Uterus (tissue), 4 donors: ENCODE measurements around the gene PDE4D. TPM values are rescaled to one million over a fixed set of nuclear protein-coding genes. Genes with fewer than 3 reads are reported as not detected.

Source experiments
- DNase-seq, 2 donors: peaks; one replicate each; pipeline ENCODE4 v3.0.0-alpha.2; 2019 to 2020
- H3K27ac ChIP-seq, 2 donors: fragments of 200-600 bp; sonication (generic); 1 replicate in 1 of 2; 2 replicates in 1 of 2; pipeline ENCODE4 v1.5.1; 2016 to 2018
- H3K27me3 ChIP-seq, 2 donors: fragments of 200-600 bp; sonication (generic); one replicate each; pipeline ENCODE4 v1.5.1; 2018 to 2019; ENCODE audit warnings: control low read depth in 1 of 2
- H3K36me3 ChIP-seq, 2 donors: fragments of 200-600 bp; sonication (generic); one replicate each; pipeline ENCODE4 v1.5.1; 2019; ENCODE audit warnings: control low read depth in 1 of 2
- H3K4me1 ChIP-seq, 2 donors: fragments of 200-600 bp; sonication (generic); one replicate each; pipeline ENCODE4 v1.5.1; 2018 to 2019; ENCODE audit warnings: control low read depth in 1 of 2
- H3K4me3 ChIP-seq, 2 donors: fragments of 200-600 bp; sonication (generic); 1 replicate in 1 of 2; 2 replicates in 1 of 2; pipeline ENCODE4 v1.5.1; 2018 to 2019; ENCODE audit warnings: mild to moderate bottlenecking in 1 of 2
- H3K9me3 ChIP-seq, 2 donors: fragments of 200-600 bp; sonication (generic); one replicate each; pipeline ENCODE4 v1.5.1; 2019; ENCODE audit warnings: control low read depth in 1 of 2
- POLR2A ChIP-seq, 2 donors: fragments of 450-650 bp; IDR thresholded peaks; one replicate each; pipeline ENCODE4 v1.6.1; 2016; ENCODE audit warnings: antibody characterized with exemption in 2 of 2, mild to moderate bottlenecking in 1 of 2, moderate library complexity in 1 of 2
- intact Hi-C: fragments of 100-400 bp; cut with DNase I; formaldehyde crosslinking; loops from one replicate; pipeline ENCODE4 v1.15.1; 2023; ENCODE audit warnings: low total_unique reads
- total RNA-seq, 4 donors: library from RNA; depleted of rRNA in 3 of 4; stranded (reverse); fragments of >200 nt in 3 of 4; gene quantifications; one replicate each; pipeline versions ENCODE4 v1.1.0 to v1.2.4, GENCODE V29; 2014 to 2023
- TF ChIP-seq, protein P1 (sequence below), 4 experiments: fragments of 200-600 bp in 2 of 4; fragments of 450-650 bp in 2 of 4; sonication (generic) in 2 of 4; IDR thresholded peaks; one replicate each; pipeline ENCODE4 v1.5.1; 2016 to 2019; ENCODE audit warnings: antibody characterized with exemption in 4 of 4, mild to moderate bottlenecking in 2 of 4, moderate library complexity in 1 of 4
- donor health status: DM: yes; HTN: yes; CAD: no.

Gene PDE4D
- total RNA-seq, 4 donors from 2014 or later = 27.1 to 77.0 (median 45.8) TPM

DNA sequence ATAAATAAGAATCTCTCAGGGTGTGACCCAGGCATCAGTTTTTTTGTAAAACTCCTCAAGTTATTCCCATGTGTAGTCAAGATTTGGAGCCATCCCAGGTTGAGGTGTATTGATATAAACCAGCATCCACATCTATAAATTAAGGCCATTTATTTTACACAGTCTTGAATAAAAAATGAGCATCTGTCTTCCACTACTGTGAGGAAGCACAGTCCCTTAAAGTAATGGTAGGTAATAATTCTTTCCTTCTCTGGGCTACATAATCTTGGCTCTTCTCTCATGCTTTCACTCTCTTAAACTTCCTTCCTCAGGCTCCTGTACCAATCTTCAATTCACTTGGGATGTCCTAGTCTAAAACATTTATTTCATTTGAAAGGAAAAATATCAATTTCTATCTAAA, 110.3 kb downstream of the PDE4D start:
- intact Hi-C loops = no loop called here

DNA sequence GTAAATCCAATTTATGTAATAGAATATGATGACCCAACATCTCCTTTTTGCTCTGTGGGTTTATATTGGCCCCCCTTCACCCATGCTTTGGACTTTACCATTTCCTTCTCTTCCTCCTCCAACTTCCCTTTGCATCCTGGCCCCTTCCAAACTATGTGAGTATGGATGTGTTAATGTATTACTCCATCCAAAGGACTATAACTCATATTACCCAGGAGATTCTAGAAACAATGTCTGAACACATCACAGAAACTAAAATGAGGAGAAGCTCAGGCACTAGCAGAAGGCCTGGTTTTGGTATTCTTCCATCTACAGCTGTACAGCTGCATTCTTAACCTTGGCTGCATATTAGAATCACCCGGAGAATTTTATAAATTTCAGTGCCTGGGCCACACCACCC, 110.7 kb downstream of the PDE4D start:
- Histone ChIP-seq H3K4me1 (peaks cover 0 to 7% of the 10 kb centered on the region in 2 donors), H3K4me3 (no peak overlapping the region), H3K27ac (peak overlapping the region in 1 of 2 donors; percentile 44), H3K27me3 (no peaks in the 10 kb centered on the region), H3K9me3 (no peaks in the 10 kb centered on the region), H3K36me3 (no peaks in the 10 kb centered on the region)
- TF ChIP-seq, protein P1, sequence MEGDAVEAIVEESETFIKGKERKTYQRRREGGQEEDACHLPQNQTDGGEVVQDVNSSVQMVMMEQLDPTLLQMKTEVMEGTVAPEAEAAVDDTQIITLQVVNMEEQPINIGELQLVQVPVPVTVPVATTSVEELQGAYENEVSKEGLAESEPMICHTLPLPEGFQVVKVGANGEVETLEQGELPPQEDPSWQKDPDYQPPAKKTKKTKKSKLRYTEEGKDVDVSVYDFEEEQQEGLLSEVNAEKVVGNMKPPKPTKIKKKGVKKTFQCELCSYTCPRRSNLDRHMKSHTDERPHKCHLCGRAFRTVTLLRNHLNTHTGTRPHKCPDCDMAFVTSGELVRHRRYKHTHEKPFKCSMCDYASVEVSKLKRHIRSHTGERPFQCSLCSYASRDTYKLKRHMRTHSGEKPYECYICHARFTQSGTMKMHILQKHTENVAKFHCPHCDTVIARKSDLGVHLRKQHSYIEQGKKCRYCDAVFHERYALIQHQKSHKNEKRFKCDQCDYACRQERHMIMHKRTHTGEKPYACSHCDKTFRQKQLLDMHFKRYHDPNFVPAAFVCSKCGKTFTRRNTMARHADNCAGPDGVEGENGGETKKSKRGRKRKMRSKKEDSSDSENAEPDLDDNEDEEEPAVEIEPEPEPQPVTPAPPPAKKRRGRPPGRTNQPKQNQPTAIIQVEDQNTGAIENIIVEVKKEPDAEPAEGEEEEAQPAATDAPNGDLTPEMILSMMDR (IDR thresholded peaks at IDR 0.05) = no peak
- no peak for TF ChIP-seq POLR2A (IDR thresholded peaks at IDR 0.05)
- no peak for DNase-seq
- intact Hi-C loops = no loop called here

More for the DNA sequence above, 110.3 kb downstream of the PDE4D start:
- Histone ChIP-seq H3K4me3 (no peak overlapping the region), H3K4me1 (peaks cover 0 to 7% of the 10 kb centered on the region in 2 donors), H3K27me3 (no peaks in the 10 kb centered on the region), H3K9me3 (no peaks in the 10 kb centered on the region), H3K27ac (peak overlapping the region in 1 of 2 donors; percentile 44), H3K36me3 (no peaks in the 10 kb centered on the region)
- DNase-seq = no peak
- TF ChIP-seq, protein P1 (IDR thresholded peaks at IDR 0.05) = no peak
- TF ChIP-seq POLR2A (IDR thresholded peaks at IDR 0.05) = no peak

DNA sequence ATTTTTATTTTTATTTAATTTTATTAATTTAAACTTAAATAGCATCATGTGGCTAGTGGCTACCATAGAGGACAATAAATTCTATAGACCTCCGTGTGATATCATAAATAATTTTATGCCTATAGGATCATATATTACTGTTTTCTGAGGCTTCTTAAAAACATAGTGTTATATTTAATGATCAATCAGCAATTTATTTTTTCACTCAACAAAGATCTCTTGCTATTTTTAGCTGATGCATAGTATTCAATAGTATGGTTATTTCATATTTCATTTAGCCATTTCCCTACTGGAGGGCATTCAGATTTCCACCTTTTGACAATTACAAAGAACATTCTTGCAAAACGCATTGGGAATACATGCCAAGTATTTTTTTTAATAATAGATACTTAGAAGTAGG, 114.1 kb downstream of the PDE4D start:
- H3K36me3 ChIP-seq = no peaks in the 10 kb centered on the region
- no peaks in the 10 kb centered on the region for H3K9me3 ChIP-seq
- intact Hi-C loops = no loop called here
- no peaks in the 10 kb centered on the region for H3K27me3 ChIP-seq
- no peak for DNase-seq
- H3K4me1 ChIP-seq = no peaks in the 10 kb centered on the region
- TF ChIP-seq POLR2A (IDR thresholded peaks at IDR 0.05) = no peak
- TF ChIP-seq, protein P1 (IDR thresholded peaks at IDR 0.05) = no peak
- H3K4me3 ChIP-seq = no peak overlapping the region
- H3K27ac ChIP-seq = no peak overlapping the region

DNA sequence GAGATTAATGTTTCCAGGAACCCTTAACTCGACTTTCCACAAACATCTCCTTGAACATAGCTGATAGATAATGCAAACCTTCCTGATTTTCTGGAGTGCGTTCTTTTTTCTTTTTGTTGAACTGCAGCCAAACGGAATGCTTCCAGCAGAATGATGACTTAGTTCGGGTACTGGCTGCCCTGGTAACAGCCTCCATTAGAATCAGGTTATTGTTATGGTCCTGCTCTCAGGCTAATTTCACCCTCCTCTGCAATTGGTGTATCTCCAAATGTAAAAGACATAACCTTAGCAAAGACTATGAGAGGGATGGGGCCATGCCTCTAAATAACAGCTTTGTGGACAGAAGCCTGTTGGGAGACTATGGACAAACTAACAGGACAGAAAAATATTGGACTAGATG, 116.5 kb downstream of the PDE4D start:
- intact Hi-C loops = no loop called here
- H3K27me3 ChIP-seq = no peaks in the 10 kb centered on the region
- H3K27ac ChIP-seq = peak overlapping the region; percentile 56 to 72
- no peak for DNase-seq
- no peaks in the 10 kb centered on the region for H3K36me3 ChIP-seq
- no peaks in the 10 kb centered on the region for H3K9me3 ChIP-seq
- no peak for TF ChIP-seq POLR2A (IDR thresholded peaks at IDR 0.05)
- TF ChIP-seq, protein P1 (IDR thresholded peaks at IDR 0.05) = no peak
- H3K4me1 ChIP-seq = no peaks in the 10 kb centered on the region
- H3K4me3 ChIP-seq = no peak overlapping the region

DNA sequence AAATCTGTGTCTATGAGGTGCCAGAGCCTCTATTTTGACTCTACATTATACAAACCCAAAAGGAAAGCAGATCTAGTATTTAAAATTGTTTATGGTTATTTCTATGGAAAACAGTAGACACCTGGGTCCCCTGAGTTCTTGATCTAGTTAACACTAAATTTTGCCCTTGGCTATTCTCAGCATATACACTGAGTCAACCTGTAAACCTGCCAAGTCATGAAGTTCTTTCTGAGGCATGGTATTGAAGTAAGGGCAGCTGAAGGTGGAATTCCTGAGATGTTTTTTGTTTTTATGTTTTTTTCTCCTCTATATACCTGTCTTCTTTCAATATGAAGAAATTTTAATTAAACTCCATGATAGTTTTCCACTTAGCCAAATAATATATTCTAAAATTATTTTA, 120.2 kb downstream of the PDE4D start:
- Histone ChIP-seq H3K27me3 (no peaks in the 10 kb centered on the region), H3K4me1 (no peaks in the 10 kb centered on the region), H3K4me3 (no peak overlapping the region), H3K27ac (no peak overlapping the region), H3K9me3 (no peaks in the 10 kb centered on the region), H3K36me3 (no peaks in the 10 kb centered on the region)
- TF ChIP-seq, protein P1 (IDR thresholded peaks at IDR 0.05) = no peak
- TF ChIP-seq POLR2A (IDR thresholded peaks at IDR 0.05) = no peak
- no peak for DNase-seq
- intact Hi-C loops = no loop called here
